Measurements from ENCODE around the gene CHDH.

CHDH gene

GRCh38 chr3:53846134-53846850, at the start of gene CHDH, which contains the start of gene IL17RB:
Gene CHDH (minus strand): TSS chr3:53846419. CDS start chr3:53824008, 22,411 bp downstream.
Gene IL17RB (plus strand): TSS chr3:53846568. CDS start chr3:53846589, 21 bp downstream.
- no peak for DNase-seq (ENCODE audit: low read depth, low spot score)

- DNase-seq (ENCODE audit: low read depth, low spot score) = no peak
Measured at GRCh38 chr3:53892286-53892637, 46.0 kb upstream of the CHDH start.

GRCh38 chr3:53891497-53892285, 45.5 kb upstream of the CHDH start, which contains the start of gene SELENOK:
Gene SELENOK (minus strand): TSS chr3:53891859.
- peak; percentile 97 for DNase-seq (ENCODE audit: low read depth, low spot score)

- DNase-seq (ENCODE audit: low read depth, low spot score) = no peak
Measured at GRCh38 chr3:53890726-53891475, 44.7 kb upstream of the CHDH start.

- DNase-seq (ENCODE audit: low read depth, low spot score) = no peak
Measured at GRCh38 chr3:53888232-53888631, 42.0 kb upstream of the CHDH start.

GRCh38 chr3:53887446-53887845, 41.2 kb upstream of the CHDH start:
- no peak for DNase-seq (ENCODE audit: low read depth, low spot score)

- DNase-seq (ENCODE audit: low read depth, low spot score) = no peak
Measured at GRCh38 chr3:53885239-53885638, 39.0 kb upstream of the CHDH start.

- no peak for DNase-seq (ENCODE audit: low read depth, low spot score)
Measured at GRCh38 chr3:53884623-53885022, 38.4 kb upstream of the CHDH start.

- DNase-seq (ENCODE audit: low read depth, low spot score) = no peak
Measured at GRCh38 chr3:53883008-53883407, 36.8 kb upstream of the CHDH start.

- DNase-seq (ENCODE audit: low read depth, low spot score) = peak; percentile 51
Measured at GRCh38 chr3:53881691-53882593, 35.7 kb upstream of the CHDH start, which contains the start of gene ACTR8. Gene ACTR8 (minus strand): TSS chr3:53882152. CDS start chr3:53882101, 51 bp downstream.

GRCh38 chr3:53880396-53881345, 34.5 kb upstream of the CHDH start:
- no peak for DNase-seq (ENCODE audit: low read depth, low spot score)

- DNase-seq (ENCODE audit: low read depth, low spot score) = no peak
Measured at GRCh38 chr3:53865732-53866499, 19.7 kb upstream of the CHDH start.

GRCh38 chr3:53863145-53863544, 16.9 kb upstream of the CHDH start:
- DNase-seq (ENCODE audit: low read depth, low spot score) = no peak

GRCh38 chr3:53862241-53862640, 16.0 kb upstream of the CHDH start:
- DNase-seq (ENCODE audit: low read depth, low spot score) = no peak

GRCh38 chr3:53860196-53860595, 14.0 kb upstream of the CHDH start:
- no peak for DNase-seq (ENCODE audit: low read depth, low spot score)

GRCh38 chr3:53859178-53859577, 13.0 kb upstream of the CHDH start:
- DNase-seq (ENCODE audit: low read depth, low spot score) = no peak

- DNase-seq (ENCODE audit: low read depth, low spot score) = no peak
Measured at GRCh38 chr3:53858096-53858741, 12.0 kb upstream of the CHDH start.

- no peak for DNase-seq (ENCODE audit: low read depth, low spot score)
Measured at GRCh38 chr3:53856964-53857363, 10.7 kb upstream of the CHDH start.

GRCh38 chr3:53850895-53851294, 4.7 kb upstream of the CHDH start:
- no peak for DNase-seq (ENCODE audit: low read depth, low spot score)
